ENCODE data around the gene GCN1.

GRCh38 chr12:120141336-120141735 lies 53.2 kb downstream of the GCN1 start:
- TF ChIP-seq CTCF (IDR thresholded peaks at IDR 0.05) (no peak), POLR2A (IDR thresholded peaks at IDR 0.05) (no peak)

Data from body of pancreas (tissue), 4 donors.